Peyer's patch (tissue), 4 donors: ENCODE measurements around the gene ZNF518A. TPM values are rescaled to one million over a fixed set of nuclear protein-coding genes. Genes with fewer than 3 reads are reported as not detected.

Source experiments
- DNase-seq, 3 donors: peaks; one replicate each; pipeline ENCODE4 v3.0.0-alpha.2; 2017 to 2019
- H3K27ac ChIP-seq, 4 donors: fragments of 200-600 bp; sonication (generic); one replicate each; pipeline ENCODE4 v1.5.1; 2016 to 2019
- H3K27me3 ChIP-seq, 2 donors: fragments of 200-600 bp; sonication (generic); one replicate each; pipeline ENCODE4 v1.5.1; 2019
- H3K36me3 ChIP-seq, 3 donors: fragments of 200-600 bp; sonication (generic); one replicate each; pipeline ENCODE4 v1.5.1; 2016 to 2019
- H3K4me1 ChIP-seq, 4 donors: fragments of 200-600 bp; sonication (generic); one replicate each; pipeline ENCODE4 v1.5.1; 2016 to 2019
- H3K4me3 ChIP-seq, 4 donors: fragments of 200-600 bp; sonication (generic); 1 replicate in 3 of 4; 2 replicates in 1 of 4; pipeline ENCODE4 v1.5.1; 2016 to 2019; ENCODE audit warnings: mild to moderate bottlenecking in 1 of 4
- H3K9me3 ChIP-seq, 4 donors: fragments of 200-600 bp; sonication (generic); one replicate each; pipeline ENCODE4 v1.5.1; 2016 to 2019; ENCODE audit warnings: mild to moderate bottlenecking in 1 of 4
- POLR2A ChIP-seq, 2 donors: fragments of 450-650 bp; IDR thresholded peaks; one replicate each; pipeline ENCODE4 v1.5.1; 2017; ENCODE audit warnings: antibody characterized with exemption in 2 of 2, mild to moderate bottlenecking in 2 of 2, moderate library complexity in 2 of 2
- total RNA-seq, 4 donors: library from RNA; depleted of rRNA; stranded (reverse); fragments of >200 nt; gene quantifications; one replicate each; pipeline ENCODE4 v1.1.0, GENCODE V29; 2016
- TF ChIP-seq, protein P1 (sequence below), 6 experiments: fragments of 450-650 bp in 4 of 6; fragments of 200-600 bp in 2 of 6; sonication (generic) in 1 of 6; IDR thresholded peaks; one replicate each; pipeline ENCODE4 v1.5.1; 2017 to 2019; ENCODE audit warnings: antibody characterized with exemption in 6 of 6, mild to moderate bottlenecking in 3 of 6, moderate library complexity in 1 of 6

The ZNF518A gene
- total RNA-seq, 4 donors from 2014 or later, result 23.9 to 43.2 (median 35.0) TPM

DNA sequence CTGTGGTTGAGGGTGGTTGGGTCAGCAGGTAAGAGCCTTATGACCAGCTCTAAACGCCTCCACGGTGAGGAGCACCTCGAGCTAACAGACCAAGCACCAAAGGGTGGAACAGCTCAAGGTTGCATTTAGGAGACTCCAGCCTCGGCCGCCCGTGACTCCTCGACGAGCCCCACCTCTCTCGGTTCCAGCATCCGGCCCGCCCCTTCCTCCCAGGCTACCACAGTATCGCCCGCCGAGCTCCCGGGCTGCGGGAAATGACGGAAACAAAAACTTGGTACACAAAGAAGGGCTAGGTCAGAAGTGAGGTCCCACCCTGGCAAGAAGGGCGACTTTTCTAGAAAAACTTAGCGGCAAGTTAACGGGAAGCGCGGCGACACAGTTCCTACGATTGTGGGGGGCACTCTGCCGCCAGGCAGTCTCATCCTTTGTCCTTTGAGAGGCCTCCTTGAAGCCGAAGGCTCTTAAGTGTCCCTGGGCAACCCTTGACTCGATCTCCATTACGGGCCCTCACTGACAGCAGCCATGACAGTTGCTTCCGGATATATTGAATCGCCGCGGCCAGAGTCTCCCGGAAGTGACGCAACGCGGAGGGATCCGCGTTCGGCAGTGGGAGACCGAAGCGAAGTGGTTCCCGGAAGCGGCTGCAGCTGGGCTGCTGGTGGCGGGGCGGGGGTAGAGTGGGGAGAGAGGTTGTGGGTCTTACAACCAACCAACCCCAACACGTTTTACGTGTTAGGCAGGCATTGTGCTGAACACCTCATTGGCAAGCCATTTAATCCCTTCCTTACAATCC, 40.2 kb upstream of the ZNF518A start:
- H3K36me3 ChIP-seq, result no peaks in the 10 kb centered on the region
- H3K4me3 ChIP-seq, result peak overlapping the region; percentile 63 to 77 (median 70)
- H3K9me3 ChIP-seq, result peaks cover 0 to 6% (median 0%) of the 10 kb centered on the region in 4 donors
- H3K27ac ChIP-seq, result peak overlapping the region; percentile 88 to 98 (median 94)
- H3K27me3 ChIP-seq, result no peaks in the 10 kb centered on the region
- H3K4me1 ChIP-seq, result no peaks in the 10 kb centered on the region
- peak; percentile 94 to 98 (median 95) for DNase-seq
- TF ChIP-seq, protein P1, sequence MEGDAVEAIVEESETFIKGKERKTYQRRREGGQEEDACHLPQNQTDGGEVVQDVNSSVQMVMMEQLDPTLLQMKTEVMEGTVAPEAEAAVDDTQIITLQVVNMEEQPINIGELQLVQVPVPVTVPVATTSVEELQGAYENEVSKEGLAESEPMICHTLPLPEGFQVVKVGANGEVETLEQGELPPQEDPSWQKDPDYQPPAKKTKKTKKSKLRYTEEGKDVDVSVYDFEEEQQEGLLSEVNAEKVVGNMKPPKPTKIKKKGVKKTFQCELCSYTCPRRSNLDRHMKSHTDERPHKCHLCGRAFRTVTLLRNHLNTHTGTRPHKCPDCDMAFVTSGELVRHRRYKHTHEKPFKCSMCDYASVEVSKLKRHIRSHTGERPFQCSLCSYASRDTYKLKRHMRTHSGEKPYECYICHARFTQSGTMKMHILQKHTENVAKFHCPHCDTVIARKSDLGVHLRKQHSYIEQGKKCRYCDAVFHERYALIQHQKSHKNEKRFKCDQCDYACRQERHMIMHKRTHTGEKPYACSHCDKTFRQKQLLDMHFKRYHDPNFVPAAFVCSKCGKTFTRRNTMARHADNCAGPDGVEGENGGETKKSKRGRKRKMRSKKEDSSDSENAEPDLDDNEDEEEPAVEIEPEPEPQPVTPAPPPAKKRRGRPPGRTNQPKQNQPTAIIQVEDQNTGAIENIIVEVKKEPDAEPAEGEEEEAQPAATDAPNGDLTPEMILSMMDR (IDR thresholded peaks at IDR 0.05), result no peak
- TF ChIP-seq POLR2A (IDR thresholded peaks at IDR 0.05), result peak; percentile 63 to 68

DNA sequence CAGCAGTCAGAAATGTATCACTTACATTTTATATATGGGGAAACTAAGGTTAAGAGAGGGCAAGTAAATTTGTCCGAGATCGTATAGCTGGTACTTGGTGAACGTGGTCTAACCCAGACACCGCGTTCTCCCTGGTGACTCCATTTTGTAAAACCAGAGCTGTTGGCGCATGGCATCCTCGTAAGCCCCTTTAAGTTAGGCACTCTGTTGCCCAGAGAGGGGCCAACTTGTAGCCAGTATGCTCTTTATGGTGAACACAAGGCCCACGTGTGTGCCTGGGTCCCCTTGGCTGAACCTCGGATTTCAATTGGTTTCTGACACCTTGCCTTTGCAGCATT, 39.7 kb upstream of the ZNF518A start:
- Histone ChIP-seq H3K27me3 (no peaks in the 10 kb centered on the region), H3K4me1 (no peaks in the 10 kb centered on the region), H3K36me3 (no peaks in the 10 kb centered on the region), H3K4me3 (peak overlapping the region; percentile 63 to 77 (median 70)), H3K9me3 (peaks cover 0 to 6% (median 0%) of the 10 kb centered on the region in 4 donors), H3K27ac (peak overlapping the region; percentile 88 to 98 (median 94))
- TF ChIP-seq, protein P1 (IDR thresholded peaks at IDR 0.05), result no peak
- TF ChIP-seq POLR2A (IDR thresholded peaks at IDR 0.05), result no peak
- peak in 1 of 3 donors; percentile 44 for DNase-seq

DNA sequence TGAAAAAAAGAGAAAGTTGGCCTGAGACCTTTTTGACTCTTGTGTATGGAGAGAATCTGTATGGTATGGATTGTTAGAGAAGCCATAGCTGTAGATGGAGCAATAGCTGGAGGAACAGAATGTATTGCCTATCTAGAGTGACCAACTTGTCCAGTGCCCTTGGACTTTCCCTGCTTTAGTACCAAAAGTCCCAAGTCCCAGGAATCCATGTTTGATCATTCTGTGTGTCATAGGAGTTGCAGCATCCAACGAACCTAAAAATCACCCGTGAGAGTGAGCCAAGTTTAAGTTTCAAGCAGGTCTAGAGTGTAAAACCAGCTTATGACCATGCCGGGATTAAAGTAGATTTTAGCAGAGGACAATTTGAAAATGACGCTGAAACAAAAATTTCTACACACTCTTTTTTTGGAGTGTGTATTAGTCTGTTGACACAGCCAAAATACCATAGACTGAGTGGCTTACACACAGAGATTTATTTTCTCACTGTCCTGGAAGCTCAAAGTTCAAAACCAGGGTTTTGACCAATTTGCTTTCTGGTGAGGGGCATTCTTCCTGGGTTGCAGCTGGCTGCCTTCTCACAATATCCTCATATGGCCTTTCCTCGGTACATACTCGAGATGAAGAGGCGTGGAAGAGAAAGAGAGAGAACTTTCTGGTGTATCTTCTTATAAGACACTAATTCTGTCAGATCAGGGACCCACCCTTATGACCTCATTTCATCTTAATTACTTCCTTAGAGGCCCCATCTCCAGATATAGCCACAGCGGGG, 36.9 kb upstream of the ZNF518A start:
- TF ChIP-seq, protein P1 (IDR thresholded peaks at IDR 0.05), result no peak
- no peak for TF ChIP-seq POLR2A (IDR thresholded peaks at IDR 0.05)
- H3K9me3 ChIP-seq, result peaks cover 0 to 6% (median 0%) of the 10 kb centered on the region in 4 donors
- no peak overlapping the region for H3K27ac ChIP-seq
- H3K4me1 ChIP-seq, result no peaks in the 10 kb centered on the region
- H3K4me3 ChIP-seq, result no peak overlapping the region
- H3K36me3 ChIP-seq, result no peaks in the 10 kb centered on the region
- H3K27me3 ChIP-seq, result no peaks in the 10 kb centered on the region
- no peak for DNase-seq

DNA sequence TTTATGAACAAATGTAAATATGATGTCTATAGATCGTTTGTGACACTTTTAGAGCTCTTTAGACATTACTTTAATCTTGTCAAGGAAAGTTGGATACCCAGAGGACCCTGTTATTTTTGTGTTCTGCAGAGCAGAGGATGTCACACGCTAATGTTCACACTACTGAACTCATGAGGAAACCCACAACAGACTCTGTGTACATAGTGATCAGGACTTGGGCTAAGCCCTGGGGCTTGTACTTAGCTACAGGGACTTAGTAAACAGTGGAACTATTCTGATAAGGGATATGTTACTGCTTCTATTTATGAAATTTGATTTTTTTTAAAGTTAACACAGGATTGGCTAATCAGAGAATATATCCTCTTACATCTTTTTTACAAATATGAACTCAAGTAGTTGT, 36.1 kb upstream of the ZNF518A start:
- Histone ChIP-seq H3K4me3 (no peak overlapping the region), H3K4me1 (no peaks in the 10 kb centered on the region), H3K27me3 (no peaks in the 10 kb centered on the region), H3K9me3 (peaks cover 0 to 6% (median 0%) of the 10 kb centered on the region in 4 donors), H3K27ac (no peak overlapping the region), H3K36me3 (no peaks in the 10 kb centered on the region)
- TF ChIP-seq POLR2A (IDR thresholded peaks at IDR 0.05), result no peak
- TF ChIP-seq, protein P1 (IDR thresholded peaks at IDR 0.05), result no peak
- no peak for DNase-seq

DNA sequence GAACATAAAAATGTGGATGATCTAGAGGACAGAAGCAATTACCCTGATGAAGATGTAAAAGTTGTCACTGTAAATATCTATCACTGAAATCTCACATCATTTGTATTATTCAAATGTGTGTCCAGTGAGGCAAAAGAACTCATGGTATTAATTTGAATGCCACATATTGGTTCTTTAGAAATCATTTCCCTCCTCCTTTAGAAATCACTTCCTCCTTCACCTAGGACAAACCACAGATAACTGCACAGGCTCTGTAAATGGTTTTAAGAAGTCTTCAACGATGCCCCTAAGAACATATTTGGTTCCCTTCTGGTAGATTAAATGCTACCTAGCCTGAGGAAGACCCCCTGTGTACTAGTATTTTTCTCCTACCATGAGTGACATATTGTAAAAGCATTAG, 33.1 kb upstream of the ZNF518A start:
- Histone ChIP-seq H3K36me3 (no peaks in the 10 kb centered on the region), H3K4me1 (no peaks in the 10 kb centered on the region), H3K4me3 (no peak overlapping the region), H3K9me3 (no peaks in the 10 kb centered on the region), H3K27me3 (no peaks in the 10 kb centered on the region), H3K27ac (no peak overlapping the region)
- TF ChIP-seq, protein P1 (IDR thresholded peaks at IDR 0.05), result no peak
- TF ChIP-seq POLR2A (IDR thresholded peaks at IDR 0.05), result no peak
- DNase-seq, result no peak
